Stimulated activated CD8-positive, alpha-beta memory T cell treated with anti-CD3 and anti-CD28 coated beads, Interleukin-7, amount 100 ng/mL, for 48 hours (primary cell): ENCODE data around the gene MME.
"Not testable (repeated sequence)": the region's sequence is repeated elsewhere in the genome, so short reads cannot be mapped to it uniquely, and the experiment has no call there.

ENCODE experiments used
- DNase-seq, 2 donors: peaks; one replicate each; pipeline ENCODE4 v3.0.0-alpha.2; 2020; ENCODE audit warnings: low read depth in 1 of 2; ENCODE audit errors: extremely low read depth in 1 of 2

The MME gene

GRCh38 chr3:155083313-155083905 lies 3.3 kb downstream of the MME start:
- no peak for DNase-seq

- no peak for DNase-seq
Measured at GRCh38 chr3:155084567-155084966, 4.4 kb downstream of the MME start.

GRCh38 chr3:155086051-155086450 lies 5.9 kb downstream of the MME start:
- DNase-seq = no peak

GRCh38 chr3:155088706-155089345 lies 8.7 kb downstream of the MME start:
- DNase-seq = no peak

GRCh38 chr3:155089495-155089894 lies 9.4 kb downstream of the MME start:
- DNase-seq = no peak

- DNase-seq = no peak
Measured at GRCh38 chr3:155093261-155093660, 13.1 kb downstream of the MME start.

- no peak for DNase-seq
Measured at GRCh38 chr3:155096303-155097008, 16.3 kb downstream of the MME start.

GRCh38 chr3:155097009-155097349 lies 16.9 kb downstream of the MME start:
- no peak for DNase-seq

- no peak for DNase-seq
Measured at GRCh38 chr3:155101398-155101797, 21.3 kb downstream of the MME start.

- no peak for DNase-seq
Measured at GRCh38 chr3:155102329-155102728, 22.2 kb downstream of the MME start.

- DNase-seq = no peak
Measured at GRCh38 chr3:155103686-155104085, 23.6 kb downstream of the MME start.

- no peak for DNase-seq
Measured at GRCh38 chr3:155106119-155106518, 26.0 kb downstream of the MME start.

- no peak for DNase-seq
Measured at GRCh38 chr3:155110022-155110421, 29.9 kb downstream of the MME start.

GRCh38 chr3:155110996-155111901 lies 31.1 kb downstream of the MME start:
- no peak for DNase-seq

GRCh38 chr3:155111971-155112370 lies 31.9 kb downstream of the MME start:
- no peak for DNase-seq

GRCh38 chr3:155112661-155113389 lies 32.7 kb downstream of the MME start:
- no peak for DNase-seq

GRCh38 chr3:155124745-155125144 lies 44.6 kb downstream of the MME start:
- not testable (repeated sequence) for DNase-seq

- DNase-seq = no peak
Measured at GRCh38 chr3:155129396-155129795, 49.3 kb downstream of the MME start.

- DNase-seq = no peak
Measured at GRCh38 chr3:155130001-155130400, 49.9 kb downstream of the MME start.

GRCh38 chr3:155131104-155131503 lies 51.0 kb downstream of the MME start:
- DNase-seq = no peak

- DNase-seq = not testable (repeated sequence)
Measured at GRCh38 chr3:155134311-155134710, 54.2 kb downstream of the MME start.
